GM12878 (cell line): ENCODE results near the gene ASH1L. TPM values are rescaled to one million over a fixed set of nuclear protein-coding genes. Genes with fewer than 3 reads are reported as not detected.
"Not testable (repeated sequence)": the region's sequence is repeated elsewhere in the genome, so short reads cannot be mapped to it uniquely, and the experiment has no call there.

Source experiments
- ATAC-seq: fragments of 200-7000 bp; cut with Tn5 transposase; 3 replicates; pipeline ENCODE4 v1.9.1; 2020; ENCODE audit warnings: mild to moderate bottlenecking, moderate library complexity
- BruUV-seq: library from RNA; stranded (reverse); fragments of 400-500 nt; replicated peaks from 2 replicates; lab custom pipeline; 2021; lab: Mats Ljungman, UMichigan
- CTCF ChIA-PET: fragments of 300-600 bp; sonication (Branson Sonifier 250); formaldehyde crosslinking; extraction: SDS; loops from one replicate; lab custom pipeline; 2021; ENCODE audit warnings: inconsistent platforms; lab: Yijun Ruan, JAX
- POLR2A ChIA-PET: fragments of 350-600 bp; formaldehyde crosslinking; extraction: SDS; loops from one replicate; lab custom pipeline; 2021; ENCODE audit warnings: inconsistent platforms; lab: Charles Lee
- RAD21 ChIA-PET: fragments of 300-600 bp; sonication (Branson Sonifier 250); formaldehyde crosslinking; loops from one replicate; lab custom pipeline; 2023; ENCODE audit warnings: antibody characterized with exemption; ENCODE audit not compliant: unreplicated experiment; lab: Charles Lee
- SMC1A ChIA-PET: fragments of 300-600 bp; sonication (Branson Sonifier 250); formaldehyde crosslinking; loops from one replicate; lab custom pipeline; 2023; ENCODE audit not compliant: unreplicated experiment, uncharacterized antibody; lab: Charles Lee
- DNase-seq: peaks from one replicate; pipeline ENCODE4 v3.0.0-alpha.2; 2011; ENCODE audit warnings: low read depth, low spot score
- FAIRE-seq: peaks from 3 replicates; lab custom pipeline; 2011; peaks lifted over from hg19 to GRCh38; lab: Jason Lieb, UNC
- H2AFZ ChIP-seq: 2 replicates; pipeline ENCODE4 v1.6.0; 2011; ENCODE audit warnings: low read depth, low read length, control low read depth; ENCODE audit not compliant: control insufficient read depth
- H3K27ac ChIP-seq: 2 replicates; pipeline ENCODE4 v1.5.1; 2011; ENCODE audit warnings: control low read depth; ENCODE audit not compliant: control insufficient read depth, insufficient read depth
- H3K27me3 ChIP-seq, 2 experiments: replicated peaks in 1 of 2; 2 replicates each; pipeline versions ENCODE4 v1.6.0 to v1.6.1; 2011; ENCODE audit warnings: low read length in 1 of 2; ENCODE audit not compliant: control insufficient read depth in 2 of 2, insufficient read depth in 2 of 2
- H3K36me3 ChIP-seq, 2 experiments: 2 replicates each; pipeline ENCODE4 v1.5.1; 2011; ENCODE audit warnings: low read length in 1 of 2; ENCODE audit not compliant: control insufficient read depth in 2 of 2, insufficient read depth in 2 of 2
- H3K4me1 ChIP-seq: 2 replicates; pipeline ENCODE4 v1.6.1; 2011; ENCODE audit warnings: mild to moderate bottlenecking, low read length, moderate library complexity, mixed read lengths; ENCODE audit not compliant: control insufficient read depth, insufficient read depth
- H3K4me2 ChIP-seq: 2 replicates; pipeline ENCODE4 v1.6.0; 2011; ENCODE audit warnings: control low read depth; ENCODE audit not compliant: control insufficient read depth, insufficient read depth
- H3K4me3 ChIP-seq: fragments of 200-600 bp; sonication (generic); 2 replicates; pipeline ENCODE4 v1.5.1; 2016
- H3K79me2 ChIP-seq: 2 replicates; pipeline ENCODE4 v1.6.0; 2011; ENCODE audit warnings: low read length; ENCODE audit not compliant: control insufficient read depth, insufficient read depth
- H3K9ac ChIP-seq: 2 replicates; pipeline ENCODE4 v1.8.0; 2011; ENCODE audit warnings: low read length, control low read depth, mixed read lengths; ENCODE audit not compliant: control insufficient read depth, insufficient read depth
- H3K9me3 ChIP-seq: replicated peaks from 3 replicates; pipeline ENCODE4 v1.5.1; 2011; ENCODE audit warnings: mild to moderate bottlenecking, low read length; ENCODE audit not compliant: control insufficient read depth, insufficient read depth
- H4K20me1 ChIP-seq: 2 replicates; pipeline ENCODE4 v1.6.0; 2011; ENCODE audit not compliant: control insufficient read depth, insufficient read depth
- GABPA ChIP-seq: IDR thresholded peaks from 2 replicates; pipeline ENCODE4 v1.6.1; 2014; ENCODE audit warnings: antibody characterized with exemption, low read depth, mild to moderate bottlenecking, inconsistent platforms
- MYB ChIP-seq: fragments of 150-350 bp; IDR thresholded peaks from 2 replicates; pipeline ENCODE4 v1.6.1; 2014; ENCODE audit warnings: mild to moderate bottlenecking, low read depth, low read length, borderline replicate concordance
- SIN3A ChIP-seq: IDR thresholded peaks from 2 replicates; pipeline ENCODE4 v1.6.1; 2012; ENCODE audit warnings: low read depth, low read length, improper control_type of control experiment
- SMARCA5 ChIP-seq: fragments of 450-650 bp; IDR thresholded peaks from 2 replicates; pipeline ENCODE4 v1.6.1; 2017; ENCODE audit warnings: mild to moderate bottlenecking
- SP1 ChIP-seq: IDR thresholded peaks from one replicate; pipeline ENCODE4 v1.6.1; 2011; ENCODE audit warnings: low read depth, low read length
- SPI1 ChIP-seq: IDR thresholded peaks from 2 replicates; pipeline ENCODE4 v1.6.1; 2011; ENCODE audit warnings: low read depth, mild to moderate bottlenecking, low read length, moderate library complexity, borderline replicate concordance; ENCODE audit not compliant: insufficient read depth
- ZNF217 ChIP-seq: fragments of 450-650 bp; IDR thresholded peaks from 2 replicates; pipeline ENCODE4 v1.6.1; 2017; ENCODE audit warnings: antibody characterized with exemption, mild to moderate bottlenecking
- WGBS: methylation state at CpG from one replicate; pipeline ENCODE4 v1.1.6; 2016; ENCODE audit warnings: low lambda C conversion rate; ENCODE audit not compliant: insufficient replicate concordance, insufficient coverage; ENCODE audit errors: missing lambda C conversion rate; 5-methylcytosine and 5-hydroxymethylcytosine counted together
- in situ Hi-C: fragments of 300-500 bp; cut with MboI; formaldehyde crosslinking; loops from 9 replicates; pipeline ENCODE4 v1.14.3; 2018; ENCODE audit warnings: mixed read lengths
- intact Hi-C: fragments of 100-400 bp; cut with micrococcal nuclease; formaldehyde crosslinking; loops from one replicate; pipeline ENCODE4 v1.14.2; 2022; ENCODE audit not compliant: unreplicated experiment
- polyA plus RNA-seq, 11 experiments: library from polyadenylated mRNA; depleted of rRNA in 4 of 11; unstranded in 6 of 11; stranded (reverse) in 5 of 11; fragments of >200 nt; fragmentation: Nextera tagmentation in 4 of 11; fragmentation: Illumina TruSeq in 1 of 11; extraction: Ambion mirVana in 4 of 11; extraction: Trizol in 1 of 11; gene quantifications; 1 replicate in 1 of 11; 2 replicates in 10 of 11; pipeline versions ENCODE4 v1.2.1 to v1.2.3, GENCODE V29; 2011 to 2016; ENCODE audit warnings: inconsistent platforms in 2 of 11, missing spikeins in 2 of 11, low read depth in 1 of 11
- total RNA-seq, 4 experiments: library from RNA; depleted of rRNA in 3 of 4; stranded (reverse); fragments of >200 nt in 3 of 4; fragmentation: Illumina TruSeq in 1 of 4; extraction: Trizol in 1 of 4; gene quantifications; 2 replicates each; pipeline versions ENCODE4 v1.2.1 to v1.2.3, GENCODE V29; 2013 to 2021
- TF ChIP-seq, protein P1 (sequence below): fragments of 450-650 bp; IDR thresholded peaks from 2 replicates; pipeline ENCODE4 v1.6.1; 2017; ENCODE audit warnings: mild to moderate bottlenecking, moderate library complexity

The ASH1L gene
- total and polyA plus RNA-seq, 10 of the 15 experiments (the other 5 are each of a cell fraction or from before 2014, with no cell fraction given): 1.7 to 23.9 (median 16.6) TPM

DNA sequence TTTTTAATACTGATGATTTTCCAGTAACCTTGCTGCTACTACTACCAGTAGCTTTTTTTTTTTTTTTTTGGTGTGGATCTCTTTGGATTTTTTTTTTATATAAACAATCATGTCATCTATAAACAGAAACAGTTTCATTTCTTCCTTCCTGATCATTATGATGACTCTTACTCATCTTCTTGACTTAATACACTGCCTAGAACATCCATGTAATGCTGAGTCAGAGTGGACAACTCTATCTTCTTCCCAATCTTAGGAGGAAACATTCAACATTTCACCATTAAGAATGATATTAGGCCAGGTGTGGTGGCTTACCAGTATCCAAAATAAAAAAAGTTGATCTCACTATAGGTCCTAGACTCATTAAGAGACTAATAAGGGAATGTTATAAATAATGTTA, 172.8 kb downstream of the ASH1L start:
- H3K4me1 ChIP-seq: no peaks in the 10 kb centered on the region
- no peak for DNase-seq
- H2AFZ ChIP-seq: no peak overlapping the region
- no peak for FAIRE-seq
- TF ChIP-seq SMARCA5 (no peak), SIN3A (no peak), ZNF217 (no peak), GABPA (no peak), SPI1 (no peak), SP1 (no peak), MYB (no peak)
- TF ChIP-seq, protein P1, sequence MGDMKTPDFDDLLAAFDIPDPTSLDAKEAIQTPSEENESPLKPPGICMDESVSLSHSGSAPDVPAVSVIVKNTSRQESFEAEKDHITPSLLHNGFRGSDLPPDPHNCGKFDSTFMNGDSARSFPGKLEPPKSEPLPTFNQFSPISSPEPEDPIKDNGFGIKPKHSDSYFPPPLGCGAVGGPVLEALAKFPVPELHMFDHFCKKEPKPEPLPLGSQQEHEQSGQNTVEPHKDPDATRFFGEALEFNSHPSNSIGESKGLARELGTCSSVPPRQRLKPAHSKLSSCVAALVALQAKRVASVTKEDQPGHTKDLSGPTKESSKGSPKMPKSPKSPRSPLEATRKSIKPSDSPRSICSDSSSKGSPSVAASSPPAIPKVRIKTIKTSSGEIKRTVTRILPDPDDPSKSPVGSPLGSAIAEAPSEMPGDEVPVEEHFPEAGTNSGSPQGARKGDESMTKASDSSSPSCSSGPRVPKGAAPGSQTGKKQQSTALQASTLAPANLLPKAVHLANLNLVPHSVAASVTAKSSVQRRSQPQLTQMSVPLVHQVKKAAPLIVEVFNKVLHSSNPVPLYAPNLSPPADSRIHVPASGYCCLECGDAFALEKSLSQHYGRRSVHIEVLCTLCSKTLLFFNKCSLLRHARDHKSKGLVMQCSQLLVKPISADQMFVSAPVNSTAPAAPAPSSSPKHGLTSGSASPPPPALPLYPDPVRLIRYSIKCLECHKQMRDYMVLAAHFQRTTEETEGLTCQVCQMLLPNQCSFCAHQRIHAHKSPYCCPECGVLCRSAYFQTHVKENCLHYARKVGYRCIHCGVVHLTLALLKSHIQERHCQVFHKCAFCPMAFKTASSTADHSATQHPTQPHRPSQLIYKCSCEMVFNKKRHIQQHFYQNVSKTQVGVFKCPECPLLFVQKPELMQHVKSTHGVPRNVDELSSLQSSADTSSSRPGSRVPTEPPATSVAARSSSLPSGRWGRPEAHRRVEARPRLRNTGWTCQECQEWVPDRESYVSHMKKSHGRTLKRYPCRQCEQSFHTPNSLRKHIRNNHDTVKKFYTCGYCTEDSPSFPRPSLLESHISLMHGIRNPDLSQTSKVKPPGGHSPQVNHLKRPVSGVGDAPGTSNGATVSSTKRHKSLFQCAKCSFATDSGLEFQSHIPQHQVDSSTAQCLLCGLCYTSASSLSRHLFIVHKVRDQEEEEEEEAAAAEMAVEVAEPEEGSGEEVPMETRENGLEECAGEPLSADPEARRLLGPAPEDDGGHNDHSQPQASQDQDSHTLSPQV: no peak
- TF ChIP-seq, all 136 proteins: peak for 0
- H3K79me2 ChIP-seq: no peaks in the 10 kb centered on the region
- no peaks in the 10 kb centered on the region for H4K20me1 ChIP-seq
- no TSS peak for BruUV-seq
- no peak overlapping the region for H3K9ac ChIP-seq
- POLR2A ChIA-PET: interaction anchor here (0.6 to 0.7 kb wide), 4 partner anchors 9 to 124 kb away, joined by 3 to 8 read pairs (median 3); no protein-coding TSS in a partner anchor
- SMC1A ChIA-PET: no interaction called here
- no peaks in the 10 kb centered on the region for H3K27me3 ChIP-seq
- peaks cover 0 to 18% of the 10 kb centered on the region in 2 experiments for H3K36me3 ChIP-seq
- no peak overlapping the region for H3K4me2 ChIP-seq
- RAD21 ChIA-PET: interaction anchor here (0.6 kb wide), 1 partner anchor 73 kb away, joined by 3 read pairs; no protein-coding TSS in a partner anchor
- no peak overlapping the region for H3K4me3 ChIP-seq
- in situ Hi-C loops (no loop called here), intact Hi-C loops (no loop called here)
- no peak overlapping the region for H3K27ac ChIP-seq
- no peaks in the 10 kb centered on the region; the same call in 2 of the 3 replicates for H3K9me3 ChIP-seq
- CTCF ChIA-PET: no interaction called here
- no peak for ATAC-seq

DNA sequence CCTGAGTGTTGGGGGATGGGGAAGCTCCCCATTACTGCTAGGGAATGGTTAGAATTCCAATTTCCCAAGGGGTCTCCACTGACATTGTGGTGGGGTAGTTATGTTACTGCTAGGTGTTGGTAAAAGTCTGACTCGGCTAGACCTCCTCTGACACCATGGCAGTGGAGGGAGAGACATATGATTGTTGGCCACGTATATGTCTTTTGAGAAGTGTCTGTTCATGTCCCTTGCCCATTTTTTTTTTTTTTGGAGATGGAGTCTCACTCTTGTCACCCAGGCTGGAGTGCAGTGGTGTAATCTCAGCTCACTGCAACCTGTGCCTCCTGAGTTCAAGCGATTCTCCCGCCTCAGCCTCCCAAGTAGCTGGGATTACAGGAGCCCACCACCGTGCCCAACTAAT, 176.8 kb downstream of the ASH1L start:
- H4K20me1 ChIP-seq, H3K27me3 ChIP-seq, FAIRE-seq, H3K79me2 ChIP-seq, H3K9ac ChIP-seq, H3K4me1 ChIP-seq, H2AFZ ChIP-seq, ATAC-seq, H3K27ac ChIP-seq, DNase-seq, intact Hi-C loops, in situ Hi-C loops, H3K9me3 ChIP-seq, H3K4me3 ChIP-seq, BruUV-seq, H3K4me2 ChIP-seq, RAD21 ChIA-PET: not testable (repeated sequence)
- H3K36me3 ChIP-seq: peaks cover 0 to 14% of the 10 kb centered on the region in 2 experiments; a peak in 2 of 4 replicates
- ChIA-PET POLR2A (interaction anchor here (0.6 kb wide), 2 partner anchors 189 to 288 kb away, joined by 3 read pairs; no protein-coding TSS in a partner anchor), CTCF (interaction anchor here (1.0 kb wide), 1 partner anchor 58 kb away, joined by 3 read pairs; no protein-coding TSS in a partner anchor), SMC1A (interaction anchor here (1.1 kb wide), 1 partner anchor 180 kb away, joined by 3 read pairs; no protein-coding TSS in a partner anchor)
- WGBS: 90% methylated on average over 5 of the region's 5 CpGs
